ENCODE data around the gene BST2. TPM values are rescaled to one million over a fixed set of nuclear protein-coding genes. Genes with fewer than 3 reads are reported as not detected.

The BST2 gene
- total RNA-seq, 1 donor from 2014 or later, result 301 TPM

GRCh38 chr19:17451820-17452219, 46.4 kb upstream of the BST2 start:
- no peaks in the 10 kb centered on the region for H3K36me3 Mint-ChIP-seq (ENCODE audit: low read depth, unreplicated experiment)
- no peaks in the 10 kb centered on the region for H3K9me3 Mint-ChIP-seq (ENCODE audit: unreplicated experiment)
- H3K4me1 Mint-ChIP-seq (ENCODE audit: low read depth, unreplicated experiment), result no peaks in the 10 kb centered on the region
- no peak overlapping the region for H3K4me3 Mint-ChIP-seq (ENCODE audit: unreplicated experiment)
- Histone ChIP-seq H3K4me1 (ENCODE audit: insufficient read depth, low read length) (no peaks in the 10 kb centered on the region), H3K27ac (ENCODE audit: low read depth, low read length) (no peak overlapping the region), H3K9me3 (ENCODE audit: insufficient read depth, low read depth, low read length) (peaks cover 6% of the 10 kb centered on the region), H3K9ac (ENCODE audit: low read length) (no peak overlapping the region), H3K36me3 (ENCODE audit: insufficient read depth, low read length) (no peaks in the 10 kb centered on the region), H3K79me2 (ENCODE audit: insufficient read depth, low read length) (no peaks in the 10 kb centered on the region), H4K20me1 (ENCODE audit: insufficient read depth, low read length) (no peaks in the 10 kb centered on the region), H3K4me2 (ENCODE audit: low read length) (no peak overlapping the region), H3K27me3 (ENCODE audit: insufficient read depth, low read length) (peaks cover 25% of the 10 kb centered on the region), H3K4me3 (ENCODE audit: insufficient read depth, low read depth, low read length) (no peak overlapping the region), H2AFZ (ENCODE audit: low read depth, low read length) (no peak overlapping the region)
- TF ChIP-seq EZH2 (IDR thresholded peaks at IDR 0.05; ENCODE audit: insufficient read depth, low read length), result no peak
- TF ChIP-seq, protein P1, sequence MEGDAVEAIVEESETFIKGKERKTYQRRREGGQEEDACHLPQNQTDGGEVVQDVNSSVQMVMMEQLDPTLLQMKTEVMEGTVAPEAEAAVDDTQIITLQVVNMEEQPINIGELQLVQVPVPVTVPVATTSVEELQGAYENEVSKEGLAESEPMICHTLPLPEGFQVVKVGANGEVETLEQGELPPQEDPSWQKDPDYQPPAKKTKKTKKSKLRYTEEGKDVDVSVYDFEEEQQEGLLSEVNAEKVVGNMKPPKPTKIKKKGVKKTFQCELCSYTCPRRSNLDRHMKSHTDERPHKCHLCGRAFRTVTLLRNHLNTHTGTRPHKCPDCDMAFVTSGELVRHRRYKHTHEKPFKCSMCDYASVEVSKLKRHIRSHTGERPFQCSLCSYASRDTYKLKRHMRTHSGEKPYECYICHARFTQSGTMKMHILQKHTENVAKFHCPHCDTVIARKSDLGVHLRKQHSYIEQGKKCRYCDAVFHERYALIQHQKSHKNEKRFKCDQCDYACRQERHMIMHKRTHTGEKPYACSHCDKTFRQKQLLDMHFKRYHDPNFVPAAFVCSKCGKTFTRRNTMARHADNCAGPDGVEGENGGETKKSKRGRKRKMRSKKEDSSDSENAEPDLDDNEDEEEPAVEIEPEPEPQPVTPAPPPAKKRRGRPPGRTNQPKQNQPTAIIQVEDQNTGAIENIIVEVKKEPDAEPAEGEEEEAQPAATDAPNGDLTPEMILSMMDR (IDR thresholded peaks at IDR 0.05; ENCODE audit: insufficient read depth, low read depth, low read length), result no peak
- H3K27me3 Mint-ChIP-seq (ENCODE audit: low read depth, unreplicated experiment), result peaks cover 39% of the 10 kb centered on the region
- no peak overlapping the region for H3K27ac Mint-ChIP-seq (ENCODE audit: unreplicated experiment)
- no peak for FAIRE-seq
- no peak for DNase-seq (ENCODE audit: low read depth)

DNA sequence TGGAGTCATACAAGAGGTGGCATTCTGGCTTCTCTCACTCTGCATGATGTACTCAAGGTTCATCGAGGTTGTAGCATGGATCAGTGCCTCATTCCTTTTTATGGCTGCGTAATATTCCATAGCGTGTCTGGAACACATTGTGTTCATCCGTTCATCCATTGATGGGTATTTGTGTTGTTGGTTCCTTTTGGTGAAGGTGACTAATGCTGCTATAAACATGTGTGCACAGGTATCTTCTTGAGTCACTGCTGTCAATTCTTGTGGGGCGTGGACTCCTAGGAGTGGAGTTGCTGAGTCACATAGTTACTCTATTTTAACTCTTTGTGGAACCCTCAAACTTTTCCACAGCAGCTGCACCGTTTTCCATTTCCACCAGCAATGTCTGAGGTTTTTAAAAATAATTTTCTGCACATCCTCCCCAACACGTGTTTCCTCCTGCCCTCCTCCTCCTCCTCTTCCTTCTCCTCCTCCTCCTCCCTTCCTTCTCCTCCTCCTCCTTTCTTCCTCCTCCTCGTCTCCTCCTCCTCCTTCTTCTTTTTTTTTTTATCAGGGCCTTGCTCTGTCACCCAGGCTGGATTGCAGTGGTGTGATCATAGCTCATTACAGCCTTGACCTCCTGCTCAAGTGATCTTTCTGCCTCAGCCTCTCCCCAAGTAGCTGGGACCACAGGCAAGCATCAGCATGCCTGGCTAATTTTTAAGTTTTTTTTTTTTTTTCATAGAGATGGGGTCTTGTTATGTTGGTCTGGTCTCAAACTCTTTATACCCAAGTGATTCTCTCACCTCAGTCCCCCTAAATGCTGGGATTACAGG, 45.0 kb upstream of the BST2 start:
- Mint-ChIP-seq H3K4me3 (ENCODE audit: unreplicated experiment) (no peak overlapping the region), H3K4me1 (ENCODE audit: low read depth, unreplicated experiment) (no peaks in the 10 kb centered on the region), H3K9me3 (ENCODE audit: unreplicated experiment) (no peaks in the 10 kb centered on the region), H3K27me3 (ENCODE audit: low read depth, unreplicated experiment) (peaks cover 32% of the 10 kb centered on the region), H3K27ac (ENCODE audit: unreplicated experiment) (no peak overlapping the region), H3K36me3 (ENCODE audit: low read depth, unreplicated experiment) (no peaks in the 10 kb centered on the region)
- H3K27ac ChIP-seq (ENCODE audit: low read depth, low read length), result no peak overlapping the region
- no peaks in the 10 kb centered on the region for H3K4me1 ChIP-seq (ENCODE audit: insufficient read depth, low read length)
- no peak for DNase-seq (ENCODE audit: low read depth)
- no peaks in the 10 kb centered on the region for H4K20me1 ChIP-seq (ENCODE audit: insufficient read depth, low read length)
- peaks cover 6% of the 10 kb centered on the region for H3K9me3 ChIP-seq (ENCODE audit: insufficient read depth, low read depth, low read length)
- no peak overlapping the region for H3K4me2 ChIP-seq (ENCODE audit: low read length)
- no peaks in the 10 kb centered on the region for H3K36me3 ChIP-seq (ENCODE audit: insufficient read depth, low read length)
- no peak for FAIRE-seq
- H3K9ac ChIP-seq (ENCODE audit: low read length), result no peak overlapping the region
- peaks cover 17% of the 10 kb centered on the region for H3K27me3 ChIP-seq (ENCODE audit: insufficient read depth, low read length)
- H3K4me3 ChIP-seq (ENCODE audit: insufficient read depth, low read depth, low read length), result no peak overlapping the region
- no peak overlapping the region for H2AFZ ChIP-seq (ENCODE audit: low read depth, low read length)
- H3K79me2 ChIP-seq (ENCODE audit: insufficient read depth, low read length), result no peaks in the 10 kb centered on the region
- TF ChIP-seq EZH2 (IDR thresholded peaks at IDR 0.05; ENCODE audit: insufficient read depth, low read length), result no peak
- TF ChIP-seq, protein P1 (IDR thresholded peaks at IDR 0.05; ENCODE audit: insufficient read depth, low read depth, low read length), result no peak
